Measurements from ENCODE around the gene CTBP2. TPM values are rescaled to one million over a fixed set of nuclear protein-coding genes. Genes with fewer than 3 reads are reported as not detected.
A peak's percentile ranks its signal among the peaks of the same experiment; 100 is the strongest.

CTBP2 gene
- total and polyA plus RNA-seq, 4 donors = 32.4 to 85.7 (median 68.7) TPM

DNA sequence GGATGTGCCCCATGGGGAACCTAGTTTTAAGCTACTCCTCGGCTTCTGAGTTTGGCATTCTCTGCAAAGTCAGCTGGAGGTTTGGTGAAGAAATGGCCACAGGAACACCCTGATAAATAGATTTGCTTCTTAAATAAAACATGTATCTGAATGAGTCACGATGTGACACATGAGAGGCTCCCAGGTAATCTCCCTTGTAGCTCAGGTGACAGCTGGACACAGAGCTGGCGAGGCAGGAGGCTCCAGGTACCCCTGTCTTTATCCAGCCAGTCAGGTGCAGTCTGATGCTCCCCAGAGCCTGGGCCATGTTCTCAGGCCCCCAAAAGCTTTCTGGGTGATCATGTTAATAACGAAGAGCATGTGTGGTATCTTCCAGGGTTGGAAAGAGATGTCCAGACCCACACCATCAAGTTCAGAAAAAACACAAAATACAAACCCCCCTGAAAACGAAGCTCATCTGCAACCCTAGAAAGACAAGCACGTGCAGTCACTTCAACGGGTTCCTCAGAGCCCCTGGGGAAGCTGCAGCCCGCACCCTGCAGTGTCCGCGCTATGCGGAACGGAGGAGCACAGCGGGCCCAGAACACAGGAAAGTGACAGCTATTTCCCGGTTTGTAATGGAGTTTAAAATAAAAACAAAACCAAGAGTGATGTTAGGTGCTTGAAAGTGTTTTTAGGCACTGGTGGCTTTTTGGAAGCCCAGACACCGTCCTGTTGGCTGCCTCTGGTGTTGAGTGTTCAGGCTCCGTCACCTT is 149.0 kb downstream of the CTBP2 start:
- Histone ChIP-seq H3K27me3 (ENCODE audit: control insufficient read depth in 1 of 2, insufficient read depth in 2 of 2, low read length in 1 of 2) (no peaks in the 10 kb centered on the region), H3K4me1 (ENCODE audit: control insufficient read depth in 1 of 2, insufficient read depth in 2 of 2, low read length in 2 of 2) (peaks cover 3% of the 10 kb centered on the region in 2 donors), H3K36me3 (ENCODE audit: control insufficient read depth in 1 of 2, insufficient read depth in 2 of 2, low read length in 1 of 2) (no peaks in the 10 kb centered on the region), H3K4me3 (ENCODE audit: low read length in 2 of 2) (no peak overlapping the region), H3K9me3 (ENCODE audit: control insufficient read depth, low read length) (no peaks in the 10 kb centered on the region), H3K27ac (ENCODE audit: low read depth in 1 of 2, low read length in 2 of 2) (peak overlapping the region; percentile 72 to 74)
- intact Hi-C loops (cut with DNase I) = no loop called here
- no peak for ATAC-seq (ENCODE audit: low FRiP score)
- DNase-seq = peak; percentile 6 to 73
- WGBS, 2 donors = 30 to 35% methylated on average over 16 of the region's 16 CpGs

- ATAC-seq (ENCODE audit: low FRiP score) (no peak), DNase-seq (peak in 1 of 2 donors; percentile 37)
- Histone ChIP-seq H3K4me1 (ENCODE audit: control insufficient read depth in 1 of 2, insufficient read depth in 2 of 2, low read length in 2 of 2) (peaks cover 3% of the 10 kb centered on the region in 2 donors), H3K9me3 (ENCODE audit: control insufficient read depth, low read length) (no peaks in the 10 kb centered on the region), H3K27ac (ENCODE audit: low read depth in 1 of 2, low read length in 2 of 2) (peak overlapping the region in 1 of 2 donors; percentile 74), H3K4me3 (ENCODE audit: low read length in 2 of 2) (no peak overlapping the region), H3K27me3 (ENCODE audit: control insufficient read depth in 1 of 2, insufficient read depth in 2 of 2, low read length in 1 of 2) (no peaks in the 10 kb centered on the region), H3K36me3 (ENCODE audit: control insufficient read depth in 1 of 2, insufficient read depth in 2 of 2, low read length in 1 of 2) (no peaks in the 10 kb centered on the region)
- intact Hi-C loops (cut with DNase I) = no loop called here
- 65 to 72% methylated on average over 5 of the region's 5 CpGs for WGBS, 2 donors
Measured at GRCh38 chr10:125010362-125010761, 150.0 kb downstream of the CTBP2 start.

GRCh38 chr10:125009661-125010161 is 150.7 kb downstream of the CTBP2 start:
- Histone ChIP-seq H3K27me3 (ENCODE audit: control insufficient read depth in 1 of 2, insufficient read depth in 2 of 2, low read length in 1 of 2) (no peaks in the 10 kb centered on the region), H3K27ac (ENCODE audit: low read depth in 1 of 2, low read length in 2 of 2) (peak overlapping the region in 1 of 2 donors; percentile 11), H3K4me3 (ENCODE audit: low read length in 2 of 2) (no peak overlapping the region), H3K4me1 (ENCODE audit: control insufficient read depth in 1 of 2, insufficient read depth in 2 of 2, low read length in 2 of 2) (peaks cover 3% of the 10 kb centered on the region in 2 donors), H3K9me3 (ENCODE audit: control insufficient read depth, low read length) (no peaks in the 10 kb centered on the region), H3K36me3 (ENCODE audit: control insufficient read depth in 1 of 2, insufficient read depth in 2 of 2, low read length in 1 of 2) (no peaks in the 10 kb centered on the region)
- DNase-seq (peak in 1 of 2 donors; percentile 57), ATAC-seq (ENCODE audit: low FRiP score) (no peak)
- WGBS, 2 donors = 28 to 35% methylated on average over 15 of the region's 15 CpGs
- intact Hi-C loops (cut with DNase I) = no loop called here

GRCh38 chr10:125008689-125009638 is 151.4 kb downstream of the CTBP2 start:
- no peaks in the 10 kb centered on the region for H3K9me3 ChIP-seq (ENCODE audit: control insufficient read depth, low read length)
- H3K27me3 ChIP-seq (ENCODE audit: control insufficient read depth in 1 of 2, insufficient read depth in 2 of 2, low read length in 1 of 2) = no peaks in the 10 kb centered on the region
- WGBS, 2 donors = 78 to 87% methylated on average over 22 of the region's 22 CpGs
- peak; percentile 33 to 67 for DNase-seq
- peak overlapping the region in 1 of 2 donors; percentile 11 for H3K27ac ChIP-seq (ENCODE audit: low read depth in 1 of 2, low read length in 2 of 2)
- no peaks in the 10 kb centered on the region for H3K36me3 ChIP-seq (ENCODE audit: control insufficient read depth in 1 of 2, insufficient read depth in 2 of 2, low read length in 1 of 2)
- no peak overlapping the region for H3K4me3 ChIP-seq (ENCODE audit: low read length in 2 of 2)
- intact Hi-C loops (cut with DNase I) = no loop called here
- ATAC-seq (ENCODE audit: low FRiP score) = no peak
- H3K4me1 ChIP-seq (ENCODE audit: control insufficient read depth in 1 of 2, insufficient read depth in 2 of 2, low read length in 2 of 2) = peaks cover 2 to 3% of the 10 kb centered on the region in 2 donors

GRCh38 chr10:125007436-125007835 is 152.9 kb downstream of the CTBP2 start:
- Histone ChIP-seq H3K4me1 (ENCODE audit: control insufficient read depth in 1 of 2, insufficient read depth in 2 of 2, low read length in 2 of 2) (peaks cover 0 to 3% of the 10 kb centered on the region in 2 donors), H3K27ac (ENCODE audit: low read depth in 1 of 2, low read length in 2 of 2) (peak overlapping the region in 1 of 2 donors; percentile 11), H3K36me3 (ENCODE audit: control insufficient read depth in 1 of 2, insufficient read depth in 2 of 2, low read length in 1 of 2) (no peaks in the 10 kb centered on the region), H3K27me3 (ENCODE audit: control insufficient read depth in 1 of 2, insufficient read depth in 2 of 2, low read length in 1 of 2) (no peaks in the 10 kb centered on the region), H3K9me3 (ENCODE audit: control insufficient read depth, low read length) (no peaks in the 10 kb centered on the region), H3K4me3 (ENCODE audit: low read length in 2 of 2) (no peak overlapping the region)
- WGBS, 2 donors = 68 to 72% methylated on average over 6 of the region's 6 CpGs
- ATAC-seq (ENCODE audit: low FRiP score) (no peak), DNase-seq (no peak)
- intact Hi-C loops (cut with DNase I) = no loop called here

GRCh38 chr10:125006921-125007426 is 153.4 kb downstream of the CTBP2 start:
- peak; percentile 6 for ATAC-seq (ENCODE audit: low FRiP score)
- H3K4me3 ChIP-seq (ENCODE audit: low read length in 2 of 2) = no peak overlapping the region
- no peaks in the 10 kb centered on the region for H3K27me3 ChIP-seq (ENCODE audit: control insufficient read depth in 1 of 2, insufficient read depth in 2 of 2, low read length in 1 of 2)
- WGBS, 2 donors = 39 to 41% methylated on average over 19 of the region's 19 CpGs
- H3K36me3 ChIP-seq (ENCODE audit: control insufficient read depth in 1 of 2, insufficient read depth in 2 of 2, low read length in 1 of 2) = no peaks in the 10 kb centered on the region
- intact Hi-C loops (cut with DNase I) = no loop called here
- peaks cover 0 to 3% of the 10 kb centered on the region in 2 donors for H3K4me1 ChIP-seq (ENCODE audit: control insufficient read depth in 1 of 2, insufficient read depth in 2 of 2, low read length in 2 of 2)
- H3K27ac ChIP-seq (ENCODE audit: low read depth in 1 of 2, low read length in 2 of 2) = no peak overlapping the region
- no peaks in the 10 kb centered on the region for H3K9me3 ChIP-seq (ENCODE audit: control insufficient read depth, low read length)
- peak; percentile 35 to 75 for DNase-seq

DNA sequence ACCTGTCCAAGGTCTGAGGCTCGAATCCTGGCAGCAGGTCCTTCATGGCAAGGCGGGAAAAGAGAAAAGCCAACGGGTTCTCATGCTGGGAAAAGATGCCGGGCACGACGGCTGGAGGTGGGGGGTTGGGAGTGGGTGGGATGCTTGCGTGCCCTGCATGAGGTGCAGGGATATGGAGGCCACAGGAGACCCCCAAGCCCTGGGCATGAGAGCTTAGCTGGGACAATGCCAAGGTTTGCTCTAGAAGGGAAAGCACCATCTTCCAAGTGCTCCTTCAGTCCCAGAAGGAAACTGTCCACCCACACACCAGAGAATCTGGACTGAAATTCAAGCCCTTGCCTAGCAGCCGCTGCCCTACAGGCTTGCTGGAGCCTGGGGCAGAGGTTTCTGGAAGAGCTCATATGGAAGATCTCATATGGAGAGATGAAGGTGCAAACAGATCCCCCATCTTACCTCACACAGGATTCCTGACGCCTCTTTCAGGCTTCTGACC is 154.1 kb downstream of the CTBP2 start:
- H3K9me3 ChIP-seq (ENCODE audit: control insufficient read depth, low read length) = no peaks in the 10 kb centered on the region
- intact Hi-C loops (cut with DNase I) = no loop called here
- no peaks in the 10 kb centered on the region for H3K36me3 ChIP-seq (ENCODE audit: control insufficient read depth in 1 of 2, insufficient read depth in 2 of 2, low read length in 1 of 2)
- H3K27ac ChIP-seq (ENCODE audit: low read depth in 1 of 2, low read length in 2 of 2) = no peak overlapping the region
- WGBS, 2 donors = 65 to 77% methylated on average over 9 of the region's 9 CpGs
- H3K27me3 ChIP-seq (ENCODE audit: control insufficient read depth in 1 of 2, insufficient read depth in 2 of 2, low read length in 1 of 2) = no peaks in the 10 kb centered on the region
- no peak for ATAC-seq (ENCODE audit: low FRiP score)
- no peak overlapping the region for H3K4me3 ChIP-seq (ENCODE audit: low read length in 2 of 2)
- DNase-seq = no peak
- H3K4me1 ChIP-seq (ENCODE audit: control insufficient read depth in 1 of 2, insufficient read depth in 2 of 2, low read length in 2 of 2) = peaks cover 0 to 3% of the 10 kb centered on the region in 2 donors

All from aorta (tissue), 5 donors.